Uterus (tissue), 2 donors: ENCODE data around the gene GBA2.

ENCODE experiments used
- CTCF ChIP-seq, 4 experiments: fragments of 200-600 bp in 2 of 4; fragments of 450-650 bp in 2 of 4; sonication (generic) in 2 of 4; IDR thresholded peaks; one replicate each; pipeline ENCODE4 v1.5.1; 2016 to 2019; ENCODE audit warnings: antibody characterized with exemption in 4 of 4, mild to moderate bottlenecking in 2 of 4, moderate library complexity in 1 of 4
- POLR2A ChIP-seq, 2 donors: fragments of 450-650 bp; IDR thresholded peaks; one replicate each; pipeline ENCODE4 v1.6.1; 2016; ENCODE audit warnings: antibody characterized with exemption in 2 of 2, mild to moderate bottlenecking in 1 of 2, moderate library complexity in 1 of 2

DNA sequence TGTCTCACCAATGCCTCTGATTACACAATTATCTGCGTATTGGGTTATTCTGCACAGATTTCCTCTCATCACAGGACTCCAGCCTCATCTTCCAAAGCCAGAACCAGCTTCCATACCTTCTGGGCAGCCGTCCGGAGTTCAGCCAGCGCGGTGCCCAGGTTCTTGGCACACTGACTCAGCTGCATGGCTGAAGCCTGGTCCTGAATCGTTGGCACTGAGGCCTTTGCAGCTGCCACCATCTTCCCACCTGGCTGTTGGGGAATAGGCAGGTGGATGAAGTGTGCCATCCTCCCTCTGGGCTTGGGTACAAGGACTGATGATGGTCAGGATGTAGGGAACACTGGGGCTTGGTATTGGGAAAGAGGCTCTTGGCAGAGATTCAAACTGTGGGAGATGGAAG lies 34.9 kb downstream of the GBA2 start:
- TF ChIP-seq CTCF (IDR thresholded peaks at IDR 0.05) (no peak), POLR2A (IDR thresholded peaks at IDR 0.05) (no peak)
